ENCODE data around the gene CCDC117. TPM values are rescaled to one million over a fixed set of nuclear protein-coding genes. Genes with fewer than 3 reads are reported as not detected.

CCDC117 gene
- 16.7 TPM for polyA plus RNA-seq (2013)

DNA sequence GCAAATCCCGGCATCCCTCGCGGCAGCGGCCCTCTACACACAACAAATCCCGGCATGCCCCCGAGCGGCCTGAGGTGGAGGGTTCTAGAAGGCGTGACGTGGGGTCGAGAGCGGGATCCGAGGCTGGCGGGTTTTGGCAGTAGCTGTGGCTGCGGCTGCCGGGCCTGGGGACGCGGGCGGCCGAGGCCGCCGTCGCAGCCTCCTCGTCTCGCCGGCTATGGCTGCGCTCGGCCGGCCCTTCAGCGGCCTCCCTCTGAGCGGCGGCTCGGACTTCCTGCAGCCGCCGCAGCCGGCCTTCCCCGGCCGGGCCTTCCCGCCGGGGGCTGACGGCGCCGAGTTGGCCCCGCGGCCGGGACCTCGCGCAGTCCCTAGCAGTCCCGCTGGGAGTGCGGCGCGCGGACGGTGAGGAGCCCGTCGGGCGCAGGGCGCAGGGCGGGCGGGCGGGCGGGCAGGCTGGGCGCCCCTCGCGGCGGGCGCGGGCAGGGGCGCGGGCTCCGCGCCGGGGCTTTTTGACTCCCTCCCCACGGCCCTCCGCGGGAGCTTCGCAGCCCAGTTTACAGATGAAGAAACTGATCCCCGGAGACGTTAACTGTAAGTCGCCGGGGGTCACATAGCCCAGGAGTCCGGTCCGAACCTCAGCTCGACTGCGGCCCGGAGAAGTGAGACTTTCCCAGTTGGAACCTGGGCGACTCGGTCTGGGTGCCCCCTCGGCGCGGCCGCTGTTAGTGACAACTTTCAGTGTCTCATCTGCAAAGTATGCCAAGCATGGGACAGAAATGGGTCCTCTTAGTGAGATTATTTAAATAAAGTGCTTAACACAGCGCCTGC lies at the start of gene CCDC117:
Gene CCDC117 (plus strand): TSS at position 63 of the 828 bp plus-strand sequence. CDS start 155 bp downstream, at position 218.
- H3K9me3 ChIP-seq (ENCODE audit: control extremely low read depth in 1 of 5, control insufficient read depth in 4 of 5, insufficient read depth in 2 of 5, low read depth in 1 of 5, low read length in 4 of 5): peaks cover 0 to 3% (median 0%) of the 10 kb centered on the region in 5 experiments
- no peaks in the 10 kb centered on the region for H3K27me3 ChIP-seq (replicated peaks in 2 of 5; ENCODE audit: control insufficient read depth in 4 of 5, insufficient read depth in 5 of 5, low read length in 4 of 5)
- POLR2A ChIA-PET: interaction anchor here (0.5 to 1.3 kb wide), 5 partner anchors 13 to 833 kb away, joined by 3 to 6 read pairs (median 4); partner anchors contain the start of genes CHEK2 and HSCB
- H3K36me3 ChIP-seq (ENCODE audit: control insufficient read depth in 4 of 4, insufficient read depth in 4 of 4, low read length in 3 of 4): peaks cover 0 to 19% (median 12%) of the 10 kb centered on the region in 4 experiments
- under 1% methylated on average over 77 of the region's 92 CpGs for WGBS (ENCODE audit: insufficient coverage)
- CTCF ChIA-PET: interaction anchor here (0.9 to 2.1 kb wide), 2 partner anchors 11 to 98 kb away, joined by 3 to 6 read pairs; no protein-coding TSS in a partner anchor
- H3K4me1 ChIP-seq (ENCODE audit: control extremely low read depth in 1 of 4, control insufficient read depth in 4 of 4, insufficient read depth in 4 of 4, low read length in 3 of 4): peaks cover 0 to 19% (median 12%) of the 10 kb centered on the region in 4 experiments
- peak within 1 kb of the TSS; percentile 85 to 98 (median 90) for H3K4me3 ChIP-seq (ENCODE audit: control insufficient read depth in 1 of 7, extremely low read depth in 1 of 7, insufficient read depth in 4 of 7, low read depth in 2 of 7, low read length in 6 of 7)
- DNase-seq: peak; percentile 97 to 98 (median 98)
- H3K27ac ChIP-seq (ENCODE audit: insufficient read depth in 1 of 2, low read depth in 1 of 2, low read length in 2 of 2, poor library complexity in 1 of 2, severe bottlenecking in 2 of 2): peak within 1 kb of the TSS; percentile 79 to 93

DNA sequence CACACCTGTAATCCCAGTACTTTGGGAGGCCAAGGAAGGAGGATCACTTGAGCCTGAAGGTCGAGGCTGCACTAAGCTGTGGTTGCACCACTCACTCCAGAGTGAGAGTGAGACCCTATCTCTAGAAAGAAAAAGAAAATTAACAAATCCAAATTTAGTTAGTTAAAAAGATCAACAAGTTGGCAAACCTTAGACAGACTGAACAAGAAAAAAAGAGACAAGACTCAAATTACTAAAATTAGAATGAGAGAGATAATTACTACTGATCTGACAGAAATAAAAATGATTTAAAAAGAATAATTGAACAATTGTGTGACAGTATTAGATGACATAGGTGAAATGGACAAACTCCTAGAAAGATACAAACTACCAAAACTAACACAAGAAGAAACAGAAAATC lies 44.5 kb upstream of the CCDC117 start:
- POLR2A ChIA-PET: no interaction called here
- peaks cover 6 to 27% (median 18%) of the 10 kb centered on the region in 4 experiments for H3K36me3 ChIP-seq (ENCODE audit: control insufficient read depth in 4 of 4, insufficient read depth in 4 of 4, low read length in 3 of 4)

DNA sequence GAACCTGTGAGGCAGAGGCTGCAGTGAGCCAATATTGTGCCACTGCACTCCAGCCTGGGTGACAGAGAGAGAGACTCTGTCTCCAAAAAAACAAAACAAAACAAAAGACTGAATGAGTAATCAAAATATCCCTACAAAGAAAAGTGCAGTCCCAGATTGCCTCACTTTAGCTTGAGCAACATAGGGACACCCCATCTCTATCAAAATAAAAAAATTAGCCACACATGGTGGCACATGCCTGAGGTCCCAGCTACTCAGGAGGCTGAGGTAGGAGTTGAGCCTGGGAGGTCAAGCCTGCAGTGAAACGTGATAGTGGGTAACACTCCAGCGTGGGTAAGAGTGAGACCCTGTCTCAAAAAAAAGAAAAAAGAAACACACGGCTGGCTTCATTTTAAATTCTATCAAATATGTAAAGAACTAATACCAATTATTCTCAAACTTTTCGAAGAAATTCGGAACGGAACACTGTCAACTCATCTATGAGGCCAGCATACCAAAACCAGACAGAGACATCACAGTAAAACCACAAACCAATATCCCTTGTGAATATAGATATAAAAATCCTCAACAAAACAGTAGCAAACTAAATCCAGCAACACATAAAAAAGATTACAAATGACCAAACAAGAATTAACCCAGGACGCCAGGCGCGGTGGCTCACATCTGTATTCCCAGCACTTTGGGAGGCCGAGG lies 43.7 kb upstream of the CCDC117 start:
- DNase-seq: no peak
- WGBS (ENCODE audit: insufficient coverage): 100% methylated on average over 3 of the region's 10 CpGs
- ChIA-PET CTCF (no interaction called here), POLR2A (no interaction called here)
- Histone ChIP-seq H3K36me3 (ENCODE audit: control insufficient read depth in 4 of 4, insufficient read depth in 4 of 4, low read length in 3 of 4) (peaks cover 12 to 31% (median 21%) of the 10 kb centered on the region in 4 experiments), H3K4me1 (ENCODE audit: control extremely low read depth in 1 of 4, control insufficient read depth in 4 of 4, insufficient read depth in 4 of 4, low read length in 3 of 4) (no peaks in the 10 kb centered on the region), H3K9me3 (ENCODE audit: control extremely low read depth in 1 of 5, control insufficient read depth in 4 of 5, insufficient read depth in 2 of 5, low read depth in 1 of 5, low read length in 4 of 5) (no peaks in the 10 kb centered on the region), H3K4me3 (ENCODE audit: control insufficient read depth in 1 of 7, extremely low read depth in 1 of 7, insufficient read depth in 4 of 7, low read depth in 2 of 7, low read length in 6 of 7) (no peak overlapping the region), H3K27ac (ENCODE audit: insufficient read depth in 1 of 2, low read depth in 1 of 2, low read length in 2 of 2, poor library complexity in 1 of 2, severe bottlenecking in 2 of 2) (no peak overlapping the region), H3K27me3 (replicated peaks in 2 of 5; ENCODE audit: control insufficient read depth in 4 of 5, insufficient read depth in 5 of 5, low read length in 4 of 5) (no peaks in the 10 kb centered on the region)

More for the DNA sequence above, 44.5 kb upstream of the CCDC117 start:
- no peaks in the 10 kb centered on the region for H3K9me3 ChIP-seq (ENCODE audit: control extremely low read depth in 1 of 5, control insufficient read depth in 4 of 5, insufficient read depth in 2 of 5, low read depth in 1 of 5, low read length in 4 of 5)
- H3K4me1 ChIP-seq (ENCODE audit: control extremely low read depth in 1 of 4, control insufficient read depth in 4 of 4, insufficient read depth in 4 of 4, low read length in 3 of 4): no peaks in the 10 kb centered on the region
- no peak overlapping the region for H3K4me3 ChIP-seq (ENCODE audit: control insufficient read depth in 1 of 7, extremely low read depth in 1 of 7, insufficient read depth in 4 of 7, low read depth in 2 of 7, low read length in 6 of 7)
- no peak overlapping the region for H3K27ac ChIP-seq (ENCODE audit: insufficient read depth in 1 of 2, low read depth in 1 of 2, low read length in 2 of 2, poor library complexity in 1 of 2, severe bottlenecking in 2 of 2)
- no peaks in the 10 kb centered on the region for H3K27me3 ChIP-seq (replicated peaks in 2 of 5; ENCODE audit: control insufficient read depth in 4 of 5, insufficient read depth in 5 of 5, low read length in 4 of 5)
- DNase-seq: no peak
- WGBS (ENCODE audit: insufficient coverage): no CpG with 5 or more reads among the region's 1 CpG
- CTCF ChIA-PET: no interaction called here

- Histone ChIP-seq H3K27me3 (replicated peaks in 2 of 5; ENCODE audit: control insufficient read depth in 4 of 5, insufficient read depth in 5 of 5, low read length in 4 of 5) (no peaks in the 10 kb centered on the region), H3K36me3 (ENCODE audit: control insufficient read depth in 4 of 4, insufficient read depth in 4 of 4, low read length in 3 of 4) (peaks cover 14 to 31% (median 21%) of the 10 kb centered on the region in 4 experiments), H3K27ac (ENCODE audit: insufficient read depth in 1 of 2, low read depth in 1 of 2, low read length in 2 of 2, poor library complexity in 1 of 2, severe bottlenecking in 2 of 2) (no peak overlapping the region), H3K9me3 (ENCODE audit: control extremely low read depth in 1 of 5, control insufficient read depth in 4 of 5, insufficient read depth in 2 of 5, low read depth in 1 of 5, low read length in 4 of 5) (no peaks in the 10 kb centered on the region), H3K4me3 (ENCODE audit: control insufficient read depth in 1 of 7, extremely low read depth in 1 of 7, insufficient read depth in 4 of 7, low read depth in 2 of 7, low read length in 6 of 7) (no peak overlapping the region), H3K4me1 (ENCODE audit: control extremely low read depth in 1 of 4, control insufficient read depth in 4 of 4, insufficient read depth in 4 of 4, low read length in 3 of 4) (no peaks in the 10 kb centered on the region)
- DNase-seq: no peak
- 94% methylated on average over 3 of the region's 3 CpGs for WGBS (ENCODE audit: insufficient coverage)
- CTCF ChIA-PET: interaction anchor here (1.2 kb wide), 1 partner anchor 100 kb away, joined by 3 read pairs; no protein-coding TSS in a partner anchor
- POLR2A ChIA-PET: no interaction called here
Measured at GRCh38 chr22:28730179-28730578, 42.3 kb upstream of the CCDC117 start.

- no peak overlapping the region for H3K4me3 ChIP-seq (ENCODE audit: control insufficient read depth in 1 of 7, extremely low read depth in 1 of 7, insufficient read depth in 4 of 7, low read depth in 2 of 7, low read length in 6 of 7)
- DNase-seq: no peak
- WGBS (ENCODE audit: insufficient coverage): 100% methylated on average over 4 of the region's 6 CpGs
- H3K27me3 ChIP-seq (replicated peaks in 2 of 5; ENCODE audit: control insufficient read depth in 4 of 5, insufficient read depth in 5 of 5, low read length in 4 of 5): no peaks in the 10 kb centered on the region
- CTCF ChIA-PET: interaction anchor here (0.9 kb wide), 1 partner anchor 29 kb away, joined by 3 read pairs; no protein-coding TSS in a partner anchor
- H3K9me3 ChIP-seq (ENCODE audit: control extremely low read depth in 1 of 5, control insufficient read depth in 4 of 5, insufficient read depth in 2 of 5, low read depth in 1 of 5, low read length in 4 of 5): no peaks in the 10 kb centered on the region
- peaks cover 11 to 25% (median 22%) of the 10 kb centered on the region in 4 experiments for H3K36me3 ChIP-seq (ENCODE audit: control insufficient read depth in 4 of 4, insufficient read depth in 4 of 4, low read length in 3 of 4)
- H3K27ac ChIP-seq (ENCODE audit: insufficient read depth in 1 of 2, low read depth in 1 of 2, low read length in 2 of 2, poor library complexity in 1 of 2, severe bottlenecking in 2 of 2): no peak overlapping the region
- H3K4me1 ChIP-seq (ENCODE audit: control extremely low read depth in 1 of 4, control insufficient read depth in 4 of 4, insufficient read depth in 4 of 4, low read length in 3 of 4): no peaks in the 10 kb centered on the region
- POLR2A ChIA-PET: interaction anchor here (0.6 kb wide), 1 partner anchor 469 kb away, joined by 7 read pairs; no protein-coding TSS in a partner anchor
Measured at GRCh38 chr22:28734393-28734792, 38.1 kb upstream of the CCDC117 start.

DNA sequence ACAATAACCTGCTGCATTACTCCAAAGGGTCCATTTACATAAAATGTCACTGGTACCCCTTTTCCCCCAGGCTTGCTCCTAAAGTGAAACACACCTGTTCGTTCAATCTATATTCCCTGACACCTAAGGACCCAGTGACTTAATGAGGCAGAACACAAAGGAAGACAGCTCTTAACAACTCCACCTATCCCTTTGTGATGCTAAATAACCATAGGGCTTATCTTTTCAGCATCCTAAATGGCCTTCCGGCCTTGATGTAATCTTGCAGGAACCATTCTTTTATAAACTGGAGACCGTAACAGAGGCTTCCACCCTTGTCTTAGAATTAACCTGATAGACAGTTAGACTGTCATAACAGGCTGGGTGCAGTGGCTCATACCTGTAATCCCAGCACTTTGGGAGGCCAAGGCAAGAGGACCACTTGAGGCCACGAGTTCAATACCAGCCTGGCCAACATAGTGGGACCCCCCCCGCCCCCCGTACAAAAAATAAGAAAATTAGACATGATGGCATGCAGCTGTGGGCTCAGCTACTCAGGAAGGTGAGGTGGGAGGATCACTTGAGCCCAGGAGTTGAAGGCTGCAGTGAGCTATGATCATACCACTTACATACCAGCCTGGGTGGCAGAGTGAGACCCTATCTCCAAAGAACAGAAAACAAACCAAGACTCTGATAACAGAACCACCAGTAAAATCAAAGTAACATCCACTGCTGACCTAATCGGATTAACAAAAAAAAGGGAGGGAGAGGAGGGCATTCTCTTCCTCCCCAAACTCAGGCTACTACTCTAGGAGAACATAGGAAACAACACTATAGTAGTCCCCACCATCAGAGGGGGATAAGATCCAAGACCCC lies 36.0 kb upstream of the CCDC117 start:
- POLR2A ChIA-PET: no interaction called here
- peaks cover 11 to 24% (median 20%) of the 10 kb centered on the region in 4 experiments for H3K36me3 ChIP-seq (ENCODE audit: control insufficient read depth in 4 of 4, insufficient read depth in 4 of 4, low read length in 3 of 4)
- H3K27me3 ChIP-seq (replicated peaks in 2 of 5; ENCODE audit: control insufficient read depth in 4 of 5, insufficient read depth in 5 of 5, low read length in 4 of 5): no peaks in the 10 kb centered on the region
- CTCF ChIA-PET: no interaction called here
- no peak overlapping the region for H3K4me3 ChIP-seq (ENCODE audit: control insufficient read depth in 1 of 7, extremely low read depth in 1 of 7, insufficient read depth in 4 of 7, low read depth in 2 of 7, low read length in 6 of 7)
- no peak overlapping the region for H3K27ac ChIP-seq (ENCODE audit: insufficient read depth in 1 of 2, low read depth in 1 of 2, low read length in 2 of 2, poor library complexity in 1 of 2, severe bottlenecking in 2 of 2)
- peak in 1 of 3 donors; percentile 26 for DNase-seq
- H3K9me3 ChIP-seq (ENCODE audit: control extremely low read depth in 1 of 5, control insufficient read depth in 4 of 5, insufficient read depth in 2 of 5, low read depth in 1 of 5, low read length in 4 of 5): no peaks in the 10 kb centered on the region
- WGBS (ENCODE audit: insufficient coverage): 100% methylated on average over 3 of the region's 7 CpGs
- H3K4me1 ChIP-seq (ENCODE audit: control extremely low read depth in 1 of 4, control insufficient read depth in 4 of 4, insufficient read depth in 4 of 4, low read length in 3 of 4): peaks cover 0 to 13% (median 6%) of the 10 kb centered on the region in 4 experiments

Measured in common myeloid progenitor, CD34-positive (primary cell).